Smooth muscle cell of the pulmonary artery (primary cell): ENCODE data around the gene ARHGAP32. TPM values are rescaled to one million over a fixed set of nuclear protein-coding genes. Genes with fewer than 3 reads are reported as not detected.

Source experiments
- total RNA-seq: library from RNA; depleted of rRNA; stranded (reverse); fragments of >200 nt; gene quantifications from 2 replicates; pipeline ENCODE4 v1.2.3, GENCODE V29; 2014

The ARHGAP32 gene
- 11.7 and 17.4 TPM in 2 replicates for total RNA-seq

DNA sequence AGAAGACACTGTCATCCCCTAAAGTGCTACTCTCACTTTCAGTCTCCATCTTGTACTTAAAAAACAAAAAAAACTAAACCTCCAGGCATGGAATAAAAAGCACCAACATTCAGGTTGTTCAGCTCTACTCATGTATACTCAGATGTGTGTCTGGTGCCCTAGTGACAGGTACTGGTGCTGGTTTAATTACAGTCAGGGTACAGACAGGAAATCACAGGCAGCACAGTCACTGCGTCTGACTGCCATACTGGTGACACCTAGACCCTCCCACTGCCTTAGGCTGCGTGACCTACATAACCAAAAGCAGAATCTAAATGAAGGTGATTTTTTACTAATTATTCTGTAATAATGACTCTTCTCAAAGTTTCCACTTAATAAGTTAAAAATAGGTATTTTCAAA lies at the start of gene ARHGAP32:
ARHGAP32 (minus strand) TSS at position 176 of the 400 bp plus-strand sequence; CDS start at position 49, 127 bp downstream.

DNA sequence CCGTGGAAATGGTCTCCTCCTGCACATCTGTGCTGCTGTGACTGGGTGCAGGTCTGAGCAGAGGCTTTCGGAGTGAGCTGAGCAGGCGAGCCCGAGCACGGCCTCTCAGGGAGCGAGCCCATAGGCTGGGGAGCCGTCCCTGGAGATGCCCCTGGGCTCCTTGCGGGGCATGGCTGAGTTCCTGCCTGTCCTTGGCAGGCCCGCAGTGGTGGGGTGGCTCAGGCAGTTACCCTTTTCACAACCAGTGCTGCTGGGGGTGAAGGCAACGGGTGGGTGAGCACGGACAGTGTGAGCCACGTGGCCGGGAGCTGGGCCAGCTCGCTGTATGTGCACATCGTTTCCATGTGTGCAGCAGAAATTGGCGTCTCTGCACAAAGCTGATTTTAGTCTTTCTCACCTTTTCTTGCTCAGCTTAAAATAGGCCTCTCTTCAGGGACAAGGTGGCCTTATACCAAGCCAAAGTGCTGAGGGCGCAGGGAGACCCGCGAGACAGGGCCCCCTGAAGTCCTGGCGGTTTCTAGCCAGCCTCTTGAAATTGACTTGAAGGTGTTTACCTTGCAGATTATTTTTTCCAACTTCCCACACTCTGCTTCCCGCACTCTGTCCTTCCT lies 249.2 kb downstream of the ARHGAP32 start, which contains the start of gene TP53AIP1:
TP53AIP1 (minus strand) TSS at position 55 of the 611 bp plus-strand sequence. CDS start 5,053 bp downstream, outside the sequence.

Other genes with a start within 250 kb of the ARHGAP32 start
- gene TP53AIP1, start 249.5 kb downstream of the ARHGAP32 start, total RNA-seq, result not detected in 2 replicates
- gene BARX2, start 183.5 kb upstream of the ARHGAP32 start, total RNA-seq, result not detected in 2 replicates